ENCODE measurements around the gene ADCY9.

ADCY9 gene

DNA sequence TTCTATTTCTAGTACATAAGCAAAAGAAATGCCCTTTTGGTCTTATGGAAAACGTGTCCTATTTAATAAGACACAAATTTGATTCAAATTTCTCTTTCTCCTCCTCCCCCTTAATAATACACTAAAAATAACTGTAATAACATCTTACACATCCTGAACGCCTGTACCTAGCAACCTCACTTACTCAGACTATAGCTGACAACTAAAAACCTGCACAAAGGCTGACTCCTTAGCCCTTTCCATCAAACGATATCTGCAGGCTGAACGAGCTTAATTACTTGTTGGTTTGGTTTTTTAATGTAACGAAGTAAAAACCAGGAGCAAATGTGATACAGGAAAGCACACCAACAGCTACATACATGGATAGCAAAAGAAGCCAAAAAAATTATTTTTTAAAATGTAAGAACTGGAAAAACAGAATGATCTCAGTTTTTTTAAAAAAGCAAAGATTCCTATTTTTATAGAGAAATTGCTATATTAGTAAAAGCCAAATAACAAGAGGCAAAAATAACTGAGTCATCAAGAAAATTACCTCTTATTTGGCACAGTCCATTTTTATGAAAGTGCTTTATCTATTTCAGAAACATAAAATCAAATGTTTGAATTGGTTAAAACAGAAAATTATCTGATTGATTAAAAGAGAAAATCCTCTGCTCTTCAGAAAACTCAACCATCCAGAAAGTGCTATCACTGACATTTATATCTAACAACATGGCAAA, 23.5 kb downstream of the ADCY9 start:
- Histone ChIP-seq H3K27ac (replicated peaks) (no peak overlapping the region), H3K27me3 (ENCODE audit: insufficient read depth, poor library complexity, severe bottlenecking) (no peaks in the 10 kb centered on the region), H3K4me3 (replicated peaks; ENCODE audit: insufficient read depth, low read length) (no peak overlapping the region)
- TF ChIP-seq GABPA (IDR thresholded peaks at IDR 0.05; ENCODE audit: low read depth), result no peak
- no peak for TF ChIP-seq POLR2AphosphoS5 (IDR thresholded peaks at IDR 0.05; ENCODE audit: low read depth)
- TF ChIP-seq SPI1 (IDR thresholded peaks at IDR 0.05; ENCODE audit: borderline replicate concordance, low read depth), result no peak
- TF ChIP-seq, protein P1, sequence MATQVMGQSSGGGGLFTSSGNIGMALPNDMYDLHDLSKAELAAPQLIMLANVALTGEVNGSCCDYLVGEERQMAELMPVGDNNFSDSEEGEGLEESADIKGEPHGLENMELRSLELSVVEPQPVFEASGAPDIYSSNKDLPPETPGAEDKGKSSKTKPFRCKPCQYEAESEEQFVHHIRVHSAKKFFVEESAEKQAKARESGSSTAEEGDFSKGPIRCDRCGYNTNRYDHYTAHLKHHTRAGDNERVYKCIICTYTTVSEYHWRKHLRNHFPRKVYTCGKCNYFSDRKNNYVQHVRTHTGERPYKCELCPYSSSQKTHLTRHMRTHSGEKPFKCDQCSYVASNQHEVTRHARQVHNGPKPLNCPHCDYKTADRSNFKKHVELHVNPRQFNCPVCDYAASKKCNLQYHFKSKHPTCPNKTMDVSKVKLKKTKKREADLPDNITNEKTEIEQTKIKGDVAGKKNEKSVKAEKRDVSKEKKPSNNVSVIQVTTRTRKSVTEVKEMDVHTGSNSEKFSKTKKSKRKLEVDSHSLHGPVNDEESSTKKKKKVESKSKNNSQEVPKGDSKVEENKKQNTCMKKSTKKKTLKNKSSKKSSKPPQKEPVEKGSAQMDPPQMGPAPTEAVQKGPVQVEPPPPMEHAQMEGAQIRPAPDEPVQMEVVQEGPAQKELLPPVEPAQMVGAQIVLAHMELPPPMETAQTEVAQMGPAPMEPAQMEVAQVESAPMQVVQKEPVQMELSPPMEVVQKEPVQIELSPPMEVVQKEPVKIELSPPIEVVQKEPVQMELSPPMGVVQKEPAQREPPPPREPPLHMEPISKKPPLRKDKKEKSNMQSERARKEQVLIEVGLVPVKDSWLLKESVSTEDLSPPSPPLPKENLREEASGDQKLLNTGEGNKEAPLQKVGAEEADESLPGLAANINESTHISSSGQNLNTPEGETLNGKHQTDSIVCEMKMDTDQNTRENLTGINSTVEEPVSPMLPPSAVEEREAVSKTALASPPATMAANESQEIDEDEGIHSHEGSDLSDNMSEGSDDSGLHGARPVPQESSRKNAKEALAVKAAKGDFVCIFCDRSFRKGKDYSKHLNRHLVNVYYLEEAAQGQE (IDR thresholded peaks at IDR 0.05; ENCODE audit: insufficient replicate concordance, low read depth), result no peak
- TF ChIP-seq, protein P2, sequence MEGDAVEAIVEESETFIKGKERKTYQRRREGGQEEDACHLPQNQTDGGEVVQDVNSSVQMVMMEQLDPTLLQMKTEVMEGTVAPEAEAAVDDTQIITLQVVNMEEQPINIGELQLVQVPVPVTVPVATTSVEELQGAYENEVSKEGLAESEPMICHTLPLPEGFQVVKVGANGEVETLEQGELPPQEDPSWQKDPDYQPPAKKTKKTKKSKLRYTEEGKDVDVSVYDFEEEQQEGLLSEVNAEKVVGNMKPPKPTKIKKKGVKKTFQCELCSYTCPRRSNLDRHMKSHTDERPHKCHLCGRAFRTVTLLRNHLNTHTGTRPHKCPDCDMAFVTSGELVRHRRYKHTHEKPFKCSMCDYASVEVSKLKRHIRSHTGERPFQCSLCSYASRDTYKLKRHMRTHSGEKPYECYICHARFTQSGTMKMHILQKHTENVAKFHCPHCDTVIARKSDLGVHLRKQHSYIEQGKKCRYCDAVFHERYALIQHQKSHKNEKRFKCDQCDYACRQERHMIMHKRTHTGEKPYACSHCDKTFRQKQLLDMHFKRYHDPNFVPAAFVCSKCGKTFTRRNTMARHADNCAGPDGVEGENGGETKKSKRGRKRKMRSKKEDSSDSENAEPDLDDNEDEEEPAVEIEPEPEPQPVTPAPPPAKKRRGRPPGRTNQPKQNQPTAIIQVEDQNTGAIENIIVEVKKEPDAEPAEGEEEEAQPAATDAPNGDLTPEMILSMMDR (IDR thresholded peaks at IDR 0.05; ENCODE audit: insufficient read depth, low read length), result no peak
- DNase-seq (ENCODE audit: low read depth in 1 of 2, low spot score in 1 of 2), result no peak

DNA sequence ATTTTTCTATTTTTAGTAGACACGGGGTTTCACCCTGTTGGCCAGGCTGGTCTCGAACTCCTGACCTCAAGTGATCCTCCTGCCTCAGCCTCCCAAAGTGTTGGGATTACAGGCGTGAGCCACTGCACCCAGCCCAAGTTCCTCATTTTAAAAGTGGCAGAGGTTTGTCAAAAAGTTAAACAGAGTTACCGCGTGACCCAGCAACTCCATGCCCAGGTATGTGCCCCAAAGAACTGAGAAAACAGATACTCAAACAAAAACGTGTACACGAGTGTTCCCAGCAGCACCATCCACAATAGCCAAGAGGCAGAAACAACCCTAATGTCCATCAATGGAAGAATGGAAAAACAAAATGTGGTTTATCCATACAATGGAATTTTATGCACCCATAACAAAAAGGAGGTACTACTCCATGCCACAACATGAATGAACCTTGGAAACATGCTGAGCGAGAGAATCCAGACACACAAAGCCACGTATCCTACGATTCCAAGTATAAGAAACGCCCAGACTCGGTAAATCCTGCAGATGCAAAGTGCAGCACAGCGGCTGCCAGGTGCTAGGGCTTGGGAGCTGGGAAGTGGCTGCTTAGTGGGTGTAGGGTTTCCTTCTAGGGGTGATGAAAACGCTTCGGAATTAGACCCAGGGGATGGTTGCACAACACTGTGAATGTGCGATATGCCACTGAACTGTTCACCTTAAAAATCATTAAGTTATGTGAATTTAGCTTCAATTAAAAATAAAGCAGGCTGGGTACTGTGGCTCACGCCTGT, 24.8 kb downstream of the ADCY9 start:
- no peaks in the 10 kb centered on the region for H3K27me3 ChIP-seq (ENCODE audit: insufficient read depth, poor library complexity, severe bottlenecking)
- H3K27ac ChIP-seq (replicated peaks), result no peak overlapping the region
- no peak for DNase-seq (ENCODE audit: low read depth in 1 of 2, low spot score in 1 of 2)
- TF ChIP-seq, protein P1 (IDR thresholded peaks at IDR 0.05; ENCODE audit: insufficient replicate concordance, low read depth), result no peak
- TF ChIP-seq, protein P2 (IDR thresholded peaks at IDR 0.05; ENCODE audit: insufficient read depth, low read length), result no peak
- TF ChIP-seq SPI1 (IDR thresholded peaks at IDR 0.05; ENCODE audit: borderline replicate concordance, low read depth) (no peak), GABPA (IDR thresholded peaks at IDR 0.05; ENCODE audit: low read depth) (no peak), POLR2AphosphoS5 (IDR thresholded peaks at IDR 0.05; ENCODE audit: low read depth) (no peak)
- H3K4me3 ChIP-seq (replicated peaks; ENCODE audit: insufficient read depth, low read length), result no peak overlapping the region

DNA sequence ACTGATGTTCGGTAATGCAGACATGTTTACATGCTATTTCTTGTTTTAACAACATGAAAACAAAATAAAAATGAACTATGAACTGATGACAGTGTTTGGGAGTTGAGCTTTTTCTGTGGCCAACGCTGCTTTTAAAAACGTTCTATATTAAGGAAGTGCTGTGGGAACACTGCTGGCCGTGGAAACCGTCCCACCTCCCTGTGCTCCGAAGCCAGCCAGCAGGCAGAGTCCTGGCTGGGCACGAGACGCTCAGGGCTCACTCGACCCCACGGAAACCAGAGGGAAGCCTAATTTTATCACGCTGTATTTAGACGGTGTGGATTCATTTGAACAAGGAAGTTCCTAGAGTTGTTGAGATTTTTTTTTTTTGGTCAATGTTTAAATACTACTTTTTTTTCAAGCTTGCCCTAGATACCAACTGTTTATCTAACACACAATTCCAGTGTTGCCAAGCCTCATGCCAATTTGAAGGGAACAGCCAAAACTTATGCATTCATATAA, 25.8 kb downstream of the ADCY9 start:
- peak; percentile 48; the same call in 1 of the 2 replicates for TF ChIP-seq SPI1 (IDR thresholded peaks at IDR 0.05; ENCODE audit: borderline replicate concordance, low read depth)
- TF ChIP-seq, protein P2 (IDR thresholded peaks at IDR 0.05; ENCODE audit: insufficient read depth, low read length), result no peak
- no peak for TF ChIP-seq POLR2AphosphoS5 (IDR thresholded peaks at IDR 0.05; ENCODE audit: low read depth)
- no peak overlapping the region for H3K4me3 ChIP-seq (replicated peaks; ENCODE audit: insufficient read depth, low read length)
- H3K27ac ChIP-seq (replicated peaks), result no peak overlapping the region
- peak in 1 of 2 experiments; percentile 27 for DNase-seq (ENCODE audit: low read depth in 1 of 2, low spot score in 1 of 2)
- H3K27me3 ChIP-seq (ENCODE audit: insufficient read depth, poor library complexity, severe bottlenecking), result no peaks in the 10 kb centered on the region
